Stomach (tissue), 9 donors: ENCODE data around the gene RPUSD3. TPM values are rescaled to one million over a fixed set of nuclear protein-coding genes. Genes with fewer than 3 reads are reported as not detected.
"Not testable (repeated sequence)": the region's sequence is repeated elsewhere in the genome, so short reads cannot be mapped to it uniquely, and the experiment has no call there.

Source experiments
- DNase-seq, 2 donors: peaks; one replicate each; pipeline versions ENCODE4 v3.0.0 to v3.0.0-alpha.2; 2013 to 2019
- H3K27ac ChIP-seq, 5 donors: fragments of 200-600 bp in 4 of 5; sonication (generic) in 4 of 5; one replicate each; pipeline ENCODE4 v1.5.1; 2013 to 2019; ENCODE audit warnings: mild to moderate bottlenecking in 1 of 5, moderate library complexity in 1 of 5
- H3K27me3 ChIP-seq, 3 donors: fragments of 200-600 bp; sonication (generic); one replicate each; pipeline ENCODE4 v1.5.1; 2017 to 2019; ENCODE audit warnings: mixed run types in 1 of 3
- H3K36me3 ChIP-seq, 4 donors: fragments of 200-600 bp; sonication (generic); 1 replicate in 3 of 4; 2 replicates in 1 of 4; pipeline ENCODE4 v1.5.1; 2016 to 2019
- H3K4me1 ChIP-seq, 4 donors: fragments of 200-600 bp; sonication (generic); one replicate each; pipeline ENCODE4 v1.5.1; 2016 to 2019
- H3K4me3 ChIP-seq, 4 donors: fragments of 200-600 bp; sonication (generic) in 3 of 4; one replicate each; pipeline ENCODE4 v1.5.1; 2016 to 2019; ENCODE audit warnings: mild to moderate bottlenecking in 1 of 4
- H3K9me3 ChIP-seq, 4 donors: fragments of 200-600 bp; sonication (generic); one replicate each; pipeline ENCODE4 v1.5.1; 2016 to 2019
- EP300 ChIP-seq: sonication (generic); formaldehyde crosslinking; IDR thresholded peaks from one replicate; pipeline ENCODE4 v1.6.1; 2017; ENCODE audit warnings: antibody characterized with exemption
- POLR2A ChIP-seq, 4 donors: fragments of 450-650 bp; IDR thresholded peaks; one replicate each; pipeline ENCODE4 v1.6.1; 2016; ENCODE audit warnings: antibody characterized with exemption in 4 of 4, control low read depth in 2 of 4, mild to moderate bottlenecking in 1 of 4, moderate library complexity in 1 of 4
- POLR2AphosphoS5 ChIP-seq, 3 donors: sonication (generic); formaldehyde crosslinking; IDR thresholded peaks; one replicate each; pipeline ENCODE4 v1.6.1; 2016; ENCODE audit warnings: antibody characterized with exemption in 3 of 3
- WGBS, 5 donors: extraction: QIAGEN DNeasy Blood & Tissue Kit in 3 of 5; methylation state at CpG; one replicate each; pipeline versions ENCODE4 v1.1.5 to v1.1.7; 2013 to 2018; 5-methylcytosine and 5-hydroxymethylcytosine counted together
- intact Hi-C: fragments of 100-400 bp; cut with DNase I; formaldehyde crosslinking; loops from one replicate; pipeline ENCODE4 v1.15.1; 2023; ENCODE audit warnings: low total_unique reads
- polyA plus RNA-seq, 3 donors: library from polyadenylated mRNA; stranded (reverse); fragments of 200-250 nt; gene quantifications; one replicate each; pipeline ENCODE4 v1.2.3, GENCODE V29; 2013
- total RNA-seq, 5 donors: library from RNA; depleted of rRNA; stranded (reverse); fragments of >200 nt; gene quantifications; one replicate each; pipeline versions ENCODE4 v1.1.0 to v1.2.3, GENCODE V29; 2014 to 2016
- TF ChIP-seq, protein P1 (sequence below), 7 experiments: fragments of 450-650 bp in 4 of 7; fragments of 200-600 bp in 3 of 7; sonication (generic) in 3 of 7; IDR thresholded peaks; one replicate each; pipeline ENCODE4 v1.5.1; 2016 to 2019; ENCODE audit warnings: antibody characterized with exemption in 7 of 7, control low read depth in 2 of 7, mild to moderate bottlenecking in 1 of 7
- donor health status: healthy with polysubstance abuse.
- donor health status: Bipolar disorder and iron deficiency.
- donor health status: healthy.

RPUSD3 gene
- total and polyA plus RNA-seq, 8 donors: 6.4 to 62.9 (median 29.1) TPM

DNA sequence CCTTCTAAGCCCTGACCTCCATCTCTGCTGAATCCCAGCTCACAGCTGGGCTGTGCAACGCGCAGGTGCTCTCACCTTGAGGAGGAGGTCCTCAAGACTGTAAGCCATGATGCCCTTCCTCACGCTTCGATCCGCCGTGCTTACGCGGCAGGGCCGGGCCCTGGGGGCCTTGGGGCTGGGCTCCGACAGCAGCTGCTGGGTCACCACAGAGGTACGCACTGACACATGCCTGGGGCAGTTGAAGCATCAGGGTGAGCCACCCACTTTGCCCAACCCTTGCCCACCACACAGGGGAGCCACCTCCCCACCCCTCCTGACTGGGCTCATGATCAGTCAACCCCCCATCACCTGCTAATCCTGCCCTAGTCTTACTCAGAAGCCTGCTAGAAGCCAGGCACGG, 33.2 kb upstream of the RPUSD3 start:
- H3K4me1 ChIP-seq: no peaks in the 10 kb centered on the region
- H3K27me3 ChIP-seq: no peaks in the 10 kb centered on the region
- no peak overlapping the region for H3K27ac ChIP-seq
- intact Hi-C loops: no loop called here
- WGBS, 5 donors: 68 to 91% (median 90%) methylated on average over 3 to 12 of the region's 12 CpGs
- TF ChIP-seq, protein P1, sequence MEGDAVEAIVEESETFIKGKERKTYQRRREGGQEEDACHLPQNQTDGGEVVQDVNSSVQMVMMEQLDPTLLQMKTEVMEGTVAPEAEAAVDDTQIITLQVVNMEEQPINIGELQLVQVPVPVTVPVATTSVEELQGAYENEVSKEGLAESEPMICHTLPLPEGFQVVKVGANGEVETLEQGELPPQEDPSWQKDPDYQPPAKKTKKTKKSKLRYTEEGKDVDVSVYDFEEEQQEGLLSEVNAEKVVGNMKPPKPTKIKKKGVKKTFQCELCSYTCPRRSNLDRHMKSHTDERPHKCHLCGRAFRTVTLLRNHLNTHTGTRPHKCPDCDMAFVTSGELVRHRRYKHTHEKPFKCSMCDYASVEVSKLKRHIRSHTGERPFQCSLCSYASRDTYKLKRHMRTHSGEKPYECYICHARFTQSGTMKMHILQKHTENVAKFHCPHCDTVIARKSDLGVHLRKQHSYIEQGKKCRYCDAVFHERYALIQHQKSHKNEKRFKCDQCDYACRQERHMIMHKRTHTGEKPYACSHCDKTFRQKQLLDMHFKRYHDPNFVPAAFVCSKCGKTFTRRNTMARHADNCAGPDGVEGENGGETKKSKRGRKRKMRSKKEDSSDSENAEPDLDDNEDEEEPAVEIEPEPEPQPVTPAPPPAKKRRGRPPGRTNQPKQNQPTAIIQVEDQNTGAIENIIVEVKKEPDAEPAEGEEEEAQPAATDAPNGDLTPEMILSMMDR (IDR thresholded peaks at IDR 0.05): no peak
- no peak for TF ChIP-seq POLR2A (IDR thresholded peaks at IDR 0.05)
- no peak for TF ChIP-seq POLR2AphosphoS5 (IDR thresholded peaks at IDR 0.05)
- no peak for TF ChIP-seq EP300
- H3K36me3 ChIP-seq: no peaks in the 10 kb centered on the region
- H3K4me3 ChIP-seq: no peak overlapping the region
- DNase-seq: no peak
- no peaks in the 10 kb centered on the region for H3K9me3 ChIP-seq

DNA sequence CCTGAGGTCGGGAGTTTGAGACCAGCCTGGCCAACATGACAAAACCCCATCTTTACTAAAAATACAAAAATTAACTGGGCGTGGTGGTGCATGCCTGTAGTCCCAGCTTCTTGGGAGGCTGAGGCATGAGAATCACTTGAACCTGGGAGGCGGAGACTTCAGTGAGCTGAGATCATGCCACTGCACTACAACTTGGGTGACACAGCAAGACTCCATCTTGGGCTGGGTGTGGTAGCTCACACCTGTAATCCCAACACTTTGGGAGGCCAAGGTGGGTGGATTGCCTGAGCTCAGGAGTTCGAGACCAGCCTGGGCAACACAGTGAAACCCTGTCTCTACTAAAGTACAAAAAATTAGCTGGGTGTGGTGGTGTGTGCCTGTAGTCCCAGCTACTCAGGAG, 32.4 kb upstream of the RPUSD3 start:
- H3K4me3 ChIP-seq, H3K4me1 ChIP-seq, H3K36me3 ChIP-seq, H3K27me3 ChIP-seq, DNase-seq, intact Hi-C loops, H3K27ac ChIP-seq, H3K9me3 ChIP-seq: not testable (repeated sequence)
- 82 to 94% (median 91%) methylated on average over 4 of the region's 4 CpGs for WGBS, 5 donors

- TF ChIP-seq POLR2AphosphoS5 (IDR thresholded peaks at IDR 0.05): no peak
- TF ChIP-seq, protein P1 (IDR thresholded peaks at IDR 0.05): no peak
- TF ChIP-seq EP300: no peak
- TF ChIP-seq POLR2A (IDR thresholded peaks at IDR 0.05): no peak
- intact Hi-C loops: no loop called here
- H3K27ac ChIP-seq: no peak overlapping the region
- DNase-seq: no peak
- no peaks in the 10 kb centered on the region for H3K9me3 ChIP-seq
- no peaks in the 10 kb centered on the region for H3K4me1 ChIP-seq
- H3K4me3 ChIP-seq: no peak overlapping the region
- no peaks in the 10 kb centered on the region for H3K27me3 ChIP-seq
- no peaks in the 10 kb centered on the region for H3K36me3 ChIP-seq
These were observed 31.6 kb upstream of the RPUSD3 start for GRCh38 chr3:9875448-9875847.

- 95 to 97% (median 96%) methylated on average over 5 of the region's 5 CpGs for WGBS, 5 donors
- H3K4me1 ChIP-seq, H3K27ac ChIP-seq, intact Hi-C loops, H3K36me3 ChIP-seq, H3K9me3 ChIP-seq, H3K4me3 ChIP-seq, DNase-seq, H3K27me3 ChIP-seq: not testable (repeated sequence)
These were observed 28.3 kb upstream of the RPUSD3 start for GRCh38 chr3:9872067-9872466.

- no peak for TF ChIP-seq POLR2AphosphoS5 (IDR thresholded peaks at IDR 0.05)
- TF ChIP-seq, protein P1 (IDR thresholded peaks at IDR 0.05): no peak
- no peak for TF ChIP-seq EP300
- TF ChIP-seq POLR2A (IDR thresholded peaks at IDR 0.05): no peak
- Histone ChIP-seq H3K27me3 (no peaks in the 10 kb centered on the region), H3K4me1 (peaks cover 0 to 8% (median 0%) of the 10 kb centered on the region in 4 donors), H3K36me3 (no peaks in the 10 kb centered on the region), H3K4me3 (no peak overlapping the region), H3K9me3 (no peaks in the 10 kb centered on the region), H3K27ac (no peak overlapping the region)
- intact Hi-C loops: no loop called here
- DNase-seq: no peak
- 46 to 91% (median 78%) methylated on average over 1 of the region's 1 CpG for WGBS, 5 donors
These were observed 27.2 kb upstream of the RPUSD3 start for GRCh38 chr3:9870978-9871377.

- WGBS, 5 donors: 71 to 78% (median 74%) methylated on average over 5 of the region's 5 CpGs
- no peak for DNase-seq
- peaks cover 0 to 18% (median 1%) of the 10 kb centered on the region in 4 donors for H3K4me1 ChIP-seq
- H3K27ac ChIP-seq: no peak overlapping the region
- H3K4me3 ChIP-seq: no peak overlapping the region
- no peaks in the 10 kb centered on the region for H3K27me3 ChIP-seq
- H3K36me3 ChIP-seq: no peaks in the 10 kb centered on the region
- no peak for TF ChIP-seq POLR2A (IDR thresholded peaks at IDR 0.05)
- TF ChIP-seq, protein P1 (IDR thresholded peaks at IDR 0.05): no peak
- no peak for TF ChIP-seq EP300
- no peak for TF ChIP-seq POLR2AphosphoS5 (IDR thresholded peaks at IDR 0.05)
- intact Hi-C loops: no loop called here
- no peaks in the 10 kb centered on the region for H3K9me3 ChIP-seq
These were observed 26.1 kb upstream of the RPUSD3 start for GRCh38 chr3:9869955-9870354.
